Endothelial cell of umbilical vein (primary cell): Measurements from ENCODE around the gene CKMT1A.
"Not testable (repeated sequence)": the region's sequence is repeated elsewhere in the genome, so short reads cannot be mapped to it uniquely, and the experiment has no call there.

ENCODE experiments used
- EZH2 ChIP-seq: IDR thresholded peaks from 2 replicates; pipeline ENCODE4 v1.6.1; 2012; ENCODE audit warnings: borderline replicate concordance, low read depth, mild to moderate bottlenecking, moderate library complexity, low read length, inconsistent platforms; ENCODE audit not compliant: severe bottlenecking
- FOS ChIP-seq: IDR thresholded peaks from 2 replicates; pipeline ENCODE4 v1.6.1; 2011; ENCODE audit warnings: mild to moderate bottlenecking, low read length, moderate library complexity, borderline replicate concordance; ENCODE audit not compliant: insufficient read depth
- POLR2A ChIP-seq: IDR thresholded peaks from 2 replicates; pipeline ENCODE4 v1.6.1; 2012; ENCODE audit warnings: low read depth, mild to moderate bottlenecking, control low read depth, low read length
- POLR2AphosphoS5 ChIP-seq: IDR thresholded peaks from 2 replicates; pipeline ENCODE4 v1.6.1; 2012; ENCODE audit warnings: low read depth, mild to moderate bottlenecking, control low read depth, low read length, moderate library complexity; ENCODE audit not compliant: insufficient read depth
- TF ChIP-seq, protein P1 (sequence below), 2 donors: IDR thresholded peaks; 1 replicate in 1 of 2; 2 replicates in 1 of 2; pipeline ENCODE4 v1.5.1; 2011; ENCODE audit warnings: low read length in 2 of 2, mild to moderate bottlenecking in 2 of 2, moderate library complexity in 2 of 2, control low read depth in 1 of 2, inconsistent platforms in 1 of 2, low read depth in 1 of 2; ENCODE audit not compliant: insufficient read depth in 1 of 2; ENCODE audit errors: extremely low read depth in 1 of 2

DNA sequence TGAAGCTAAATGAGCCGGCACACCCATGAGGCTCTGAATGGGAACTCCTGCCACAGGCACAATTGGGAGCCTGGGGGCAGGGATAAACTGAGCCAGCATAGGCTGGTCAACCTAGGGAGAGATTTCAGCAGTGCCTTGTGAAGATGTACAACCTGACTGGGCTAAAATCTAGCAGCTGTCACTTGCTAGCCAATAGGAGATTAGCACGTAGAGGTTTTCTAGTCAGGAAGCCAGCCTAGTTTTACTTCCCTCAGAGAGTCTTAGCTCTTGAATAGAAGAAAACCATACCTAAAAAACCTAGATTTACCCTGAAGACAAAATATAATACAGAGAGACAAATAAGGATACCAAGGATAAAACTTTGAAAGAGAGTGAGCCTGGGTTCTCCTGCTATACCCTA is 31.4 kb upstream of the CKMT1A start:
- TF ChIP-seq, protein P1, sequence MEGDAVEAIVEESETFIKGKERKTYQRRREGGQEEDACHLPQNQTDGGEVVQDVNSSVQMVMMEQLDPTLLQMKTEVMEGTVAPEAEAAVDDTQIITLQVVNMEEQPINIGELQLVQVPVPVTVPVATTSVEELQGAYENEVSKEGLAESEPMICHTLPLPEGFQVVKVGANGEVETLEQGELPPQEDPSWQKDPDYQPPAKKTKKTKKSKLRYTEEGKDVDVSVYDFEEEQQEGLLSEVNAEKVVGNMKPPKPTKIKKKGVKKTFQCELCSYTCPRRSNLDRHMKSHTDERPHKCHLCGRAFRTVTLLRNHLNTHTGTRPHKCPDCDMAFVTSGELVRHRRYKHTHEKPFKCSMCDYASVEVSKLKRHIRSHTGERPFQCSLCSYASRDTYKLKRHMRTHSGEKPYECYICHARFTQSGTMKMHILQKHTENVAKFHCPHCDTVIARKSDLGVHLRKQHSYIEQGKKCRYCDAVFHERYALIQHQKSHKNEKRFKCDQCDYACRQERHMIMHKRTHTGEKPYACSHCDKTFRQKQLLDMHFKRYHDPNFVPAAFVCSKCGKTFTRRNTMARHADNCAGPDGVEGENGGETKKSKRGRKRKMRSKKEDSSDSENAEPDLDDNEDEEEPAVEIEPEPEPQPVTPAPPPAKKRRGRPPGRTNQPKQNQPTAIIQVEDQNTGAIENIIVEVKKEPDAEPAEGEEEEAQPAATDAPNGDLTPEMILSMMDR (IDR thresholded peaks at IDR 0.05; ENCODE audit: extremely low read depth in 1 of 2, insufficient read depth in 1 of 2, low read depth in 1 of 2, low read length in 2 of 2) = not testable (repeated sequence)
- TF ChIP-seq POLR2A, POLR2AphosphoS5, EZH2, FOS: not testable (repeated sequence)
